PC-3 (cell line): ENCODE results near the gene TMEM94. TPM values are rescaled to one million over a fixed set of nuclear protein-coding genes. Genes with fewer than 3 reads are reported as not detected.

ENCODE experiments used
- ATAC-seq: fragments of 200-7000 bp; cut with Tn5 transposase; 2 replicates; pipeline ENCODE4 v1.9.1; 2020; ENCODE audit warnings: mild to moderate bottlenecking, moderate library complexity
- BruUV-seq: library from RNA; stranded (reverse); fragments of 400-500 nt; replicated peaks from 2 replicates; lab custom pipeline; 2021; lab: Mats Ljungman, UMichigan
- CTCF ChIA-PET: fragments of 300-600 bp; sonication (Branson Sonifier 250); formaldehyde crosslinking; loops from one replicate; lab custom pipeline; 2022; ENCODE audit warnings: antibody characterized with exemption; lab: Charles Lee
- POLR2A ChIA-PET: fragments of 300-600 bp; sonication (Branson Sonifier 250); formaldehyde crosslinking; loops from one replicate; lab custom pipeline; 2022; ENCODE audit warnings: antibody characterized with exemption; ENCODE audit not compliant: unreplicated experiment; lab: Charles Lee
- DNase-seq: peaks from one replicate; pipeline ENCODE4 v3.0.0-alpha.2; 2015
- H2AFZ ChIP-seq: fragments of 300-600 bp; sonication (generic); 2 replicates; pipeline ENCODE4 v1.6.0; 2016; ENCODE audit warnings: antibody characterized with exemption, low read length
- H3F3A ChIP-seq: fragments of 300-600 bp; sonication (generic); one replicate; pipeline ENCODE4 v1.6.0; 2017; ENCODE audit warnings: antibody characterized with exemption, low read length, control low read depth, mild to moderate bottlenecking; ENCODE audit not compliant: unreplicated experiment
- H3K27ac ChIP-seq: fragments of 300-600 bp; sonication (generic); 2 replicates; pipeline ENCODE4 v1.5.1; 2016; ENCODE audit warnings: mild to moderate bottlenecking, low read length
- H3K27me3 ChIP-seq: fragments of 300-600 bp; sonication (generic); 2 replicates; pipeline ENCODE4 v1.6.1; 2016; ENCODE audit warnings: low read length, mixed read lengths
- H3K36me3 ChIP-seq: fragments of 300-600 bp; sonication (generic); 2 replicates; pipeline ENCODE4 v1.6.1; 2016; ENCODE audit warnings: low read depth, mixed run types, low read length, mixed read lengths
- H3K4me1 ChIP-seq: fragments of 300-600 bp; sonication (generic); 2 replicates; pipeline ENCODE4 v1.5.1; 2016; ENCODE audit warnings: low read length; ENCODE audit not compliant: insufficient read depth
- H3K4me2 ChIP-seq: fragments of 300-600 bp; sonication (generic); 2 replicates; pipeline ENCODE4 v1.6.0; 2016; ENCODE audit warnings: low read length
- H3K4me3 ChIP-seq: fragments of 300-600 bp; sonication (generic); 2 replicates; pipeline ENCODE4 v1.5.1; 2016; ENCODE audit warnings: mild to moderate bottlenecking, low read length, mixed read lengths
- H3K79me2 ChIP-seq: fragments of 300-600 bp; sonication (generic); 2 replicates; pipeline ENCODE4 v1.6.1; 2017; ENCODE audit warnings: low read length, mixed read lengths
- H3K9ac ChIP-seq: fragments of 300-600 bp; sonication (generic); 2 replicates; pipeline ENCODE4 v1.6.0; 2016; ENCODE audit warnings: mild to moderate bottlenecking, low read length
- H3K9me2 ChIP-seq: fragments of 300-600 bp; sonication (generic); replicated peaks from 2 replicates; pipeline ENCODE4 v1.6.1; 2016; ENCODE audit warnings: mixed run types, low read length, mixed read lengths
- H3K9me3 ChIP-seq: fragments of 300-600 bp; sonication (generic); 2 replicates; pipeline ENCODE4 v1.6.1; 2016; ENCODE audit warnings: low read length, mixed read lengths
- H4K20me1 ChIP-seq: fragments of 300-600 bp; sonication (generic); 2 replicates; pipeline ENCODE4 v1.6.1; 2016; ENCODE audit warnings: low read length, mixed read lengths
- EZH2 ChIP-seq: fragments of 300-600 bp; sonication (generic); IDR thresholded peaks from one replicate; pipeline ENCODE4 v1.6.1; 2017; ENCODE audit warnings: antibody characterized with exemption, mild to moderate bottlenecking, low read length; ENCODE audit not compliant: unreplicated experiment
- EZH2phosphoT487 ChIP-seq: fragments of 300-600 bp; sonication (generic); IDR thresholded peaks from 2 replicates; pipeline ENCODE4 v1.6.1; 2018; ENCODE audit warnings: mild to moderate bottlenecking, antibody characterized with exemption, low read length, borderline replicate concordance
- intact Hi-C: fragments of 100-400 bp; cut with micrococcal nuclease; formaldehyde crosslinking; loops from 2 replicates; pipeline ENCODE4 v1.9.0; 2023
- total RNA-seq: library from RNA; depleted of rRNA; stranded (reverse); fragments of >200 nt; gene quantifications from 2 replicates; pipeline ENCODE4 v1.2.3, GENCODE V29; 2014
- TF ChIP-seq, protein P1 (sequence below): fragments of 300-600 bp; sonication (generic); conservative IDR thresholded peaks from 2 replicates; pipeline ENCODE4 v1.5.1; 2017; ENCODE audit warnings: antibody characterized with exemption, low read depth, mild to moderate bottlenecking, low read length

Gene TMEM94
- total RNA-seq, 1 experiment from 2014 or later = 45.6 TPM

DNA sequence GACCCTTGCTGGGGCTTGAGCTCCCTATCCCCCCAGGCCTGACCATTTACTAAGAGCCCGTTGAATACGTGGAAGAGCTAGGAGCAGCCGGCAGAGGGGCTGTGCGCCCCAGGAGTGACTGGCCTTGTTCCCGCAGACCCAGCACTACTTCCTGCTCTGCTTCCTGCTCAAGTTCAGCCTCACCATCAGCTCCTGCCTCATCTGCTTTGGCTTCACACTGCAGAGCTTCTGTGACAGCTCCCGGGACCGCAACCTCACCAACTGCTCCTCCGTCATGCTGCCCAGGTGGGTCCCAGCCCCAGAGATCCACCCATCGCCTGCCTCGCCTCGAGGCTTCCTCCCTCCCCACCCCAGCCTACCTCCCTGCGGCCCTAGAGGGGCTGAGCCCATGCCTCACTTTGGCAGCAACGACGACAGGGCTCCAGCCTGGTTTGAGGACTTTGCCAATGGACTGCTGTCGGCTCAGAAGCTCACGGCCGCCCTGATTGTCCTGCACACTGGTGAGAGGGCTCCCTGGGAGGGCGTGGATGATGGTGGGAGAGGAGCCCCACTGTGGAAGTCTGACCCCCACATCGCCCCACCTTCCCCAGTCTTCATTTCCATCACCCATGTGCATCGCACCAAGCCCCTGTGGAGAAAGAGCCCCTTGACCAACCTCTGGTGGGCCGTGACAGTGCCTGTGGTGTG is 41.7 kb downstream of the TMEM94 start:
- BruUV-seq = no TSS peak

DNA sequence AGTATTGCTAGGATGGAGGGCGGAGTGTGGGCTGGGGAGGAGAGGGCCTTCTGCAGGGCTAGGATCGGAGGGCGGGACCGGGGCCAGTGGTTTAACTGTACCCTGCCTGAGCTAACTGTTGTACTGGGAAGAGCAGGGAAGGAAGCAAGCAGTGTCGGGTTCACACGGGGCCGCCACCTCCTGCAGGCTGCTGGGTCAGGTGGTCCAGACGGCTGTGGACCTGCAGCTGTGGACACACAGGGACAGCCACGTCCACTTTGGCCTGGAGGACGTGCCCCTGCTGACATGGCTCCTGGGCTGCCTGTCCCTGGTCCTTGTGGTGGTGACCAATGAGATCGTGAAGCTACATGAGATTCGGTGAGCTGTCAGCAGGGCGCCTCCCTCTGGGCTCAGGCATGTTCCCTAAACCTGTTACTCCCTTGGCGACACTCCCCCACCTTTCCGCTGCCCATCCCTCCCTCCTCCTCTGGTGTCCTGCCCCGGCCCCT is 42.3 kb downstream of the TMEM94 start:
- Histone ChIP-seq H2AFZ (no peak overlapping the region), H3K4me3 (no peak overlapping the region), H3F3A (no peaks in the 10 kb centered on the region), H3K9me2 (no peaks in the 10 kb centered on the region), H3K4me2 (no peak overlapping the region), H3K79me2 (no peaks in the 10 kb centered on the region), H3K9me3 (no peaks in the 10 kb centered on the region), H3K4me1 (no peaks in the 10 kb centered on the region), H4K20me1 (no peaks in the 10 kb centered on the region), H3K36me3 (peaks cover 22% of the 10 kb centered on the region; the same call in 1 of the 2 replicates), H3K9ac (no peak overlapping the region), H3K27ac (no peak overlapping the region), H3K27me3 (no peaks in the 10 kb centered on the region)
- BruUV-seq = no TSS peak
- ChIA-PET POLR2A (interaction anchor here (0.5 kb wide), 1 partner anchor 50 kb away, joined by 3 read pairs; no protein-coding TSS in a partner anchor), CTCF (interaction anchor here (0.6 kb wide), 1 partner anchor 64 kb away, joined by 5 read pairs; no protein-coding TSS in a partner anchor)
- TF ChIP-seq EZH2 (no peak), EZH2phosphoT487 (no peak)
- TF ChIP-seq, protein P1, sequence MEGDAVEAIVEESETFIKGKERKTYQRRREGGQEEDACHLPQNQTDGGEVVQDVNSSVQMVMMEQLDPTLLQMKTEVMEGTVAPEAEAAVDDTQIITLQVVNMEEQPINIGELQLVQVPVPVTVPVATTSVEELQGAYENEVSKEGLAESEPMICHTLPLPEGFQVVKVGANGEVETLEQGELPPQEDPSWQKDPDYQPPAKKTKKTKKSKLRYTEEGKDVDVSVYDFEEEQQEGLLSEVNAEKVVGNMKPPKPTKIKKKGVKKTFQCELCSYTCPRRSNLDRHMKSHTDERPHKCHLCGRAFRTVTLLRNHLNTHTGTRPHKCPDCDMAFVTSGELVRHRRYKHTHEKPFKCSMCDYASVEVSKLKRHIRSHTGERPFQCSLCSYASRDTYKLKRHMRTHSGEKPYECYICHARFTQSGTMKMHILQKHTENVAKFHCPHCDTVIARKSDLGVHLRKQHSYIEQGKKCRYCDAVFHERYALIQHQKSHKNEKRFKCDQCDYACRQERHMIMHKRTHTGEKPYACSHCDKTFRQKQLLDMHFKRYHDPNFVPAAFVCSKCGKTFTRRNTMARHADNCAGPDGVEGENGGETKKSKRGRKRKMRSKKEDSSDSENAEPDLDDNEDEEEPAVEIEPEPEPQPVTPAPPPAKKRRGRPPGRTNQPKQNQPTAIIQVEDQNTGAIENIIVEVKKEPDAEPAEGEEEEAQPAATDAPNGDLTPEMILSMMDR = no peak; the same call in 1 of the 2 replicates
- ATAC-seq (peak; percentile 18), DNase-seq (peak; percentile 19)
- intact Hi-C loops = no loop called here

More for the DNA sequence above, 41.7 kb downstream of the TMEM94 start:
- ChIA-PET POLR2A (no interaction called here), CTCF (interaction anchor here (0.6 kb wide), 1 partner anchor 63 kb away, joined by 5 read pairs; no protein-coding TSS in a partner anchor)
- Histone ChIP-seq H3K27ac (no peak overlapping the region), H3K4me3 (no peak overlapping the region), H3K4me1 (no peaks in the 10 kb centered on the region), H3K9ac (no peak overlapping the region), H3K36me3 (peaks cover 22% of the 10 kb centered on the region), H3K4me2 (no peak overlapping the region), H3F3A (no peaks in the 10 kb centered on the region), H2AFZ (no peak overlapping the region), H4K20me1 (no peaks in the 10 kb centered on the region), H3K9me2 (no peaks in the 10 kb centered on the region), H3K27me3 (no peaks in the 10 kb centered on the region), H3K9me3 (no peaks in the 10 kb centered on the region), H3K79me2 (no peaks in the 10 kb centered on the region)
- ATAC-seq = no peak
- TF ChIP-seq EZH2phosphoT487 (no peak), EZH2 (no peak)
- TF ChIP-seq, protein P1 = no peak
- DNase-seq = no peak
- intact Hi-C loops = no loop called here
